ENCODE measurements around the gene IQCN. TPM values are rescaled to one million over a fixed set of nuclear protein-coding genes. Genes with fewer than 3 reads are reported as not detected.

IQCN gene
- total and polyA plus RNA-seq, 2 donors, result 1.3 to 1.8 TPM

DNA sequence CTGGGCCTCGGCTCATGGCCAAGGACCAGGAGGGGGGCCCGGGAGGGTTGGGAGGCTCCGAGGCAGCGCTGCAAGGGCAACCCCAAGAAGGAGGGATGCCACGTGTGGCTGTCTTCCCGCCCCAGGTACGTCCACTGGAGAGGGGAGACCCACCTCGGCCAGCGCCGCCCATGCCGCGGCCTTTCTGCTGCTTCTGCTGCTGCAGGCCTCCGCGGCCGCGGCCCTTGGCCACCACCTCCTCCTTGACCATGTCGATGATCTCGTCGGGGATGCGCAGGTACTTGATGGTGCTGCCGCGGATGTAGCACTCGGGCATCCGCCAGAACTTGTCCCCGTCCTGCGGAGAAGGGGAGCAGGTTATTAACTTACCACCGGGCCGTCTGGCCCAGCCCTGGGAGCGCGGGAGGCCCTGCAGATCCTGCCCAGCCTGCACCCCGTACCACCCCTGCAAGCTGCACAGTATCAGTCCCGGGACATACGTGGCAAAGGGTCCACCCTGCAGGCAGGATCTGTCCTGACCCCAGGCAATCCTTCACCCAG is 35.3 kb upstream of the IQCN start:
- whole genome bisulfite sequencing, result 92% methylated on average over 33 of the region's 33 CpGs
- DNase-seq (ENCODE audit: extremely low spot score), result no peak
- no peak overlapping the region for H3K4me3 ChIP-seq (ENCODE audit: low read depth, low read length)
- H3K27ac ChIP-seq (ENCODE audit: low read depth), result no peak overlapping the region
- no peaks in the 10 kb centered on the region for H3K4me1 ChIP-seq (ENCODE audit: insufficient read depth)
- peaks cover 2% of the 10 kb centered on the region for H3K36me3 ChIP-seq (ENCODE audit: insufficient read depth)

DNA sequence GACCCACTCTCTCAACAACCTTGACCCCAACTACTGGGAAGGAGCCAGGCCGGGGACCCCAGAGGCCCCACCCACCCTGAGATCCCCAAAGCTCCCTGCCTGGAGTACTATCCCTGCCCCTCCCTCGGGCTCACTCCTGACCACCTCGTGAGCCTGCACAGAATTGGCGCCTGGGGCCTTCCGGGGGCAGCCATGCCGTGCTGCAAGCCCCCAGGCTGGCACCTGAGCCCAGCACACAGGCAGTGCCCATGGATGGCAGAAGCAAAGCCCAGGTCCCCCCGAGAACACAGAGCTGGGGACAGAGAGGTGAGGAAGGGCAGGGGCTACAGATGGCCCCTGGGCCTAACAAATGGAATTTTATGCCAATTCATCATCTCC is 34.7 kb upstream of the IQCN start:
- no peaks in the 10 kb centered on the region for H3K4me1 ChIP-seq (ENCODE audit: insufficient read depth)
- WGBS, result 85% methylated on average over 7 of the region's 7 CpGs
- H3K27ac ChIP-seq (ENCODE audit: low read depth), result no peak overlapping the region
- DNase-seq (ENCODE audit: extremely low spot score), result no peak
- H3K36me3 ChIP-seq (ENCODE audit: insufficient read depth), result peaks cover 2% of the 10 kb centered on the region
- H3K4me3 ChIP-seq (ENCODE audit: low read depth, low read length), result no peak overlapping the region

GRCh38 chr19:18308051-18308947 is 34.0 kb upstream of the IQCN start:
- H3K36me3 ChIP-seq (ENCODE audit: insufficient read depth), result peaks cover 2% of the 10 kb centered on the region
- no peaks in the 10 kb centered on the region for H3K4me1 ChIP-seq (ENCODE audit: insufficient read depth)
- no peak overlapping the region for H3K4me3 ChIP-seq (ENCODE audit: low read depth, low read length)
- no peak for DNase-seq (ENCODE audit: extremely low spot score)
- 89% methylated on average over 20 of the region's 20 CpGs for WGBS
- H3K27ac ChIP-seq (ENCODE audit: low read depth), result no peak overlapping the region

GRCh38 chr19:18307271-18307681 is 33.0 kb upstream of the IQCN start:
- Histone ChIP-seq H3K4me3 (ENCODE audit: low read depth, low read length) (no peak overlapping the region), H3K36me3 (ENCODE audit: insufficient read depth) (peaks cover 2% of the 10 kb centered on the region), H3K4me1 (ENCODE audit: insufficient read depth) (no peaks in the 10 kb centered on the region), H3K27ac (ENCODE audit: low read depth) (no peak overlapping the region)
- 75% methylated on average over 19 of the region's 19 CpGs for WGBS
- no peak for DNase-seq (ENCODE audit: extremely low spot score)

- DNase-seq (ENCODE audit: extremely low spot score), result no peak
- Histone ChIP-seq H3K4me1 (ENCODE audit: insufficient read depth) (no peaks in the 10 kb centered on the region), H3K4me3 (ENCODE audit: low read depth, low read length) (no peak overlapping the region), H3K36me3 (ENCODE audit: insufficient read depth) (peaks cover 2% of the 10 kb centered on the region), H3K27ac (ENCODE audit: low read depth) (no peak overlapping the region)
- 45% methylated on average over 14 of the region's 14 CpGs for WGBS
Observed at GRCh38 chr19:18306888-18307260, 32.6 kb upstream of the IQCN start.

- no peak for DNase-seq (ENCODE audit: extremely low spot score)
- H3K36me3 ChIP-seq (ENCODE audit: insufficient read depth), result peaks cover 2% of the 10 kb centered on the region
- no peak overlapping the region for H3K4me3 ChIP-seq (ENCODE audit: low read depth, low read length)
- no peak overlapping the region for H3K27ac ChIP-seq (ENCODE audit: low read depth)
- 77% methylated on average over 26 of the region's 26 CpGs for WGBS
- H3K4me1 ChIP-seq (ENCODE audit: insufficient read depth), result no peaks in the 10 kb centered on the region
Observed at GRCh38 chr19:18306209-18306887, 32.1 kb upstream of the IQCN start.

DNA sequence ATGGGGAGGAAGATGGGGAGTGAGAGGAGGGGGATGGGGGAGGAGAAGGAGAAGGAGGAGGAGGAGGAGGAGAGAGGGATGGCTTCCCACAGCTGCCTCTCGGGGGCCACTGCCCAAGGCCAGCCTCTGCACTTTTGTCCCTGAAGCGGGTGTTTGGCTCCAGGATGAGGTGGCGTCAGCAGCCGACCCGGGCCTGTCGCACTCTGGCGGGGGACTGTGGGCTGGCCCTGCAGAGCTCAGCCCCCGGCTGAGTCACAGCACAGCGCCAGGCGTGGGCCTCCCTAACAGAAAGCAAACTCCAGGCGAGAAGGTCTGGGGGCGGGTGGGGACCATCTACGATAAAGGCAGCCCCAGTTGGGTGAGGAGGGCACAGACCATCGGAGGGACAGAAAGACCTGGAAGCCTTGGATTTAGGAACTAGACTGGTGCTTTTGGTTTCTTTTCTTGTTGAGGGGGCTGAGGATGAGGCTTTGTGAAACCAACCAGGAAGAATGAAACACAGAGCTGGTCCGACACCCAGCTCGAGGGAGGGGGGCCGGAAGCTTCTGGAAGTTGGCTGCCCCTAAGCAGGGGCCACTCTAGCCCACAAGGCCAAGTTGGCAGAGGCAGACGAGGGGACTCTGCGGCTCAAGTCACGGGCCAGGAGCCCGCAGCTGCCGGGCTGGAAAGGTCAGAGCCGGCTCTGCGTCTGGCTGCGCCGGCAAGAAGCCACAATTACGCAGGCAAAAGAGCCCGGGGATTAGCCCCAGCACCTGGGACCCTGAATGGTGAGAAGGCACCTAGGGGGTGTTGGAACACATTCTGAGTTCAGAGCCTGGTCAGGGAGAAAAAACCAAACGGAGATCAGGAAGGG is 30.4 kb upstream of the IQCN start:
- H3K36me3 ChIP-seq (ENCODE audit: insufficient read depth), result peaks cover 2% of the 10 kb centered on the region
- peak overlapping the region; percentile 20 for H3K4me3 ChIP-seq (ENCODE audit: low read depth, low read length)
- WGBS, result under 1% methylated on average over 29 of the region's 29 CpGs
- H3K4me1 ChIP-seq (ENCODE audit: insufficient read depth), result no peaks in the 10 kb centered on the region
- peak overlapping the region; percentile 95 for H3K27ac ChIP-seq (ENCODE audit: low read depth)
- no peak for DNase-seq (ENCODE audit: extremely low spot score)

- Histone ChIP-seq H3K4me3 (ENCODE audit: low read depth, low read length) (no peak overlapping the region), H3K27ac (ENCODE audit: low read depth) (peak overlapping the region; percentile 95), H3K36me3 (ENCODE audit: insufficient read depth) (no peaks in the 10 kb centered on the region), H3K4me1 (ENCODE audit: insufficient read depth) (no peaks in the 10 kb centered on the region)
- 7% methylated on average over 2 of the region's 2 CpGs for WGBS
- DNase-seq (ENCODE audit: extremely low spot score), result no peak
Observed at GRCh38 chr19:18304208-18304457, 29.9 kb upstream of the IQCN start.

DNA sequence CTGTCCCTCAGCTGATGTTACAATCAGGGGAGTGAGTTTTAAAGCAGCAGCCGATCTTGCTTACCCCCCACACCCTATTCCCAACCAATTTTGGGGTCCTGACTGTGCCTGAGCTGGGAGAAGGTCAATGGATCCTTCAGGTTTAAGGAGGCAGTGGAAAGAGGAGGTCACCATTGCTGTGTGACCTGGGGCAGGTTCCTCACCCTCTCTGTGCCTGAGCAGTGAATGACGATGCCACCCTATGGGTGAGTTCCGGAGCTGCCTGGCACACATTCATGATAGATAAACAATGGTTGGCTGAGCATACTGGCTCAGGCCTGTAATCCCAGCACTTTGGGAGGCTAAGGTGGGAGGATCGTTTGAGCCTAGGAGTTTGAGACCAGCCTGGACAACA is 27.5 kb upstream of the IQCN start:
- H3K36me3 ChIP-seq (ENCODE audit: insufficient read depth), result no peaks in the 10 kb centered on the region
- H3K27ac ChIP-seq (ENCODE audit: low read depth), result no peak overlapping the region
- H3K4me1 ChIP-seq (ENCODE audit: insufficient read depth), result no peaks in the 10 kb centered on the region
- WGBS, result 69% methylated on average over 4 of the region's 4 CpGs
- DNase-seq (ENCODE audit: extremely low spot score), result no peak
- no peak overlapping the region for H3K4me3 ChIP-seq (ENCODE audit: low read depth, low read length)

- H3K4me3 ChIP-seq (ENCODE audit: low read depth, low read length), result no peak overlapping the region
- no peak overlapping the region for H3K27ac ChIP-seq (ENCODE audit: low read depth)
- no peaks in the 10 kb centered on the region for H3K4me1 ChIP-seq (ENCODE audit: insufficient read depth)
- no peaks in the 10 kb centered on the region for H3K36me3 ChIP-seq (ENCODE audit: insufficient read depth)
- WGBS, result 39% methylated on average over 18 of the region's 18 CpGs
- DNase-seq (ENCODE audit: extremely low spot score), result no peak
Observed at GRCh38 chr19:18300930-18301717, 26.9 kb upstream of the IQCN start.

DNA sequence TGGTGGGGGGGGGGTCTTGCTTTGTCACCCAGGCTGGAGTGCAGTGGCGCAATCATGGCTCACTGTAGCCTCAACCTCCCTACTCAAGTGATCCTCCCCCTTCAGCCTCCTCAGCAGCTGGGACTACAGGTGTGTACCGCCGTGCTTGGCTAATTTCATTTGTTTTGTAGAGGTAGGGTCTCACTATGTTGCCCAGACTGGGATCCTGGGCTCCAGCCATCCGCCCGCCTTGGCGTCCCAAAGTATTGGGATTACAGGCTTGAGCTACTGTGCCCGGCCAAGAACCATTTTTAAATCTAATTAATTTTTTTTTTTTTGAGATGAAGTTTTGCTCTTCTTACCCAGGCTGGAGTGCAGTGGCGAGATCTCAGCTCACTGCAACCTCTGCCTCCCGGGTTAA is 25.4 kb upstream of the IQCN start:
- 96% methylated on average over 9 of the region's 9 CpGs for WGBS
- no peaks in the 10 kb centered on the region for H3K4me1 ChIP-seq (ENCODE audit: insufficient read depth)
- H3K4me3 ChIP-seq (ENCODE audit: low read depth, low read length), result no peak overlapping the region
- H3K27ac ChIP-seq (ENCODE audit: low read depth), result no peak overlapping the region
- no peaks in the 10 kb centered on the region for H3K36me3 ChIP-seq (ENCODE audit: insufficient read depth)
- no peak for DNase-seq (ENCODE audit: extremely low spot score)

GRCh38 chr19:18298601-18299000 is 24.3 kb upstream of the IQCN start:
- Histone ChIP-seq H3K4me1 (ENCODE audit: insufficient read depth) (no peaks in the 10 kb centered on the region), H3K36me3 (ENCODE audit: insufficient read depth) (no peaks in the 10 kb centered on the region), H3K27ac (ENCODE audit: low read depth) (no peak overlapping the region), H3K4me3 (ENCODE audit: low read depth, low read length) (no peak overlapping the region)
- 79% methylated on average over 6 of the region's 6 CpGs for WGBS
- DNase-seq (ENCODE audit: extremely low spot score), result no peak

DNA sequence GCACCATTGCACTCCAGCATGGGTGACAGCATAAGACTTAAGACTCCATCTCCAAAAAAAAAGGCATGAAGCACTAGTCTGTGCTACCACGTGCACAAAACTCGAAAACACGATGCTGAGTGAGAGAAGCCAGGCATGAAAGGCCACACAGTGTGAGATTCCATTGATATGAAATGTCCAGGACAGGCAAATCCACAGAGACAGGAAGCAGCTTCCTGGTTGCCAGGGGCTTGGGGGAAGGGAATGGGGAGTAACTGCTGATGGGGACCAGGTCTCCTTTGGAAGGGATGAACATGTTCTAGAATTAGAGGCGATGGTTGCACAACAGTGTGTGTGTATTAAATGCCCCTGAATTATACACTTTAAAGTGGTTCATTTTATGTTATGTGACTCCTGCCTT is 23.1 kb upstream of the IQCN start:
- Histone ChIP-seq H3K4me3 (ENCODE audit: low read depth, low read length) (no peak overlapping the region), H3K27ac (ENCODE audit: low read depth) (no peak overlapping the region), H3K36me3 (ENCODE audit: insufficient read depth) (no peaks in the 10 kb centered on the region), H3K4me1 (ENCODE audit: insufficient read depth) (no peaks in the 10 kb centered on the region)
- DNase-seq (ENCODE audit: extremely low spot score), result no peak
- 29% methylated on average over 4 of the region's 4 CpGs for WGBS

All from urinary bladder (tissue), 4 donors.